ENCODE measurements around the gene SUMO1. TPM values are rescaled to one million over a fixed set of nuclear protein-coding genes. Genes with fewer than 3 reads are reported as not detected.

SUMO1 gene
- polyA plus RNA-seq, 4 donors, result 93.6 to 156 (median 114) TPM

DNA sequence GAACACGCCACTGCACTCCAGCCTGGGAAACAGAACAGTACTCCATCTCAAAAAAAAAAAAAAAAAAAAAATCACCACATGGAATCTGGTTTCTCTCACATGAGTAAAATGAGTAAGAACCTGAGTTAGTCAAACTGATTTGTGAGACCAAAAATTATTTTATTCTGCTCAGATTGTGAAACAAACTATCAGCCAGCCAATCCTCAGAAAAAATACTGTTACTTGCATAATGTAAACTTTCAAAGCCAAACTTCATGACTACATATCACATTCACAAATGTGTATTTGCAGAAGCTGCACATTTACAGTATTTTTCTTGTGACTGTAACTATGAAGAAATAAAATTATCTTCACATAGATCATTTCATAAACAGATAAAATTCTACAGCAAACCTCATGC is 23.2 kb downstream of the SUMO1 start:
- FAIRE-seq, result no peak
- Histone ChIP-seq H3K27ac (ENCODE audit: low read depth in 1 of 3, low read length in 2 of 3) (no peak overlapping the region), H3K4me3 (ENCODE audit: low read depth in 1 of 3, low read length in 3 of 3) (no peak overlapping the region), H3K9me3 (ENCODE audit: control insufficient read depth in 2 of 2, insufficient read depth in 1 of 2, low read depth in 1 of 2, low read length in 1 of 2) (no peaks in the 10 kb centered on the region), H3K27me3 (ENCODE audit: control insufficient read depth in 3 of 3, insufficient read depth in 3 of 3, low read length in 3 of 3) (no peaks in the 10 kb centered on the region), H3K4me1 (ENCODE audit: control insufficient read depth in 3 of 3, insufficient read depth in 2 of 3, low read depth in 1 of 3, low read length in 2 of 3) (no peaks in the 10 kb centered on the region), H3K36me3 (ENCODE audit: control insufficient read depth in 3 of 3, insufficient read depth in 2 of 3, low read depth in 1 of 3, low read length in 3 of 3) (peaks cover 0 to 37% (median 2%) of the 10 kb centered on the region in 3 donors)
- no peak for DNase-seq
- WGBS, 3 donors, result 94 to 100% (median 100%) methylated on average over 1 of the region's 1 CpG

DNA sequence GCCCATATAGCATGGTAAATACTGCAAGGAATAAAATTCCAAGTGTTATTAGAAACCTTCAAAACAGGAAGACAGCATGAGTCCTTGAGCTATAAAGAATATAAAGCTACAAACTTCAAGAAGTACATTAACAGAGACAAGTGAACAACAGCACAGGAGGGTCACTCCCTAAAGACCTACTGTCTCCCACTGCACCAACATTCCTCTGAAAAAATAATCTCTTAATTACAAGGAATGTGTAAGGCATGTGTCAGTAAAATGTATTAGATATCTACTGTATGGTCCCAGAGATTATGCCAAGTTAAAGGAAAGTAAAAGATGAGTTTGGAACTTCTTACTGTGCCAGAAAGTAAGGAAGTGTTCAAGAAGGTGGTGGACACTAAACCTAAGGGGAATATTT is 29.9 kb downstream of the SUMO1 start:
- no peak overlapping the region for H3K4me3 ChIP-seq (ENCODE audit: low read depth in 1 of 3, low read length in 3 of 3)
- no peak overlapping the region for H3K27ac ChIP-seq (ENCODE audit: low read depth in 1 of 3, low read length in 2 of 3)
- FAIRE-seq (no peak), DNase-seq (no peak)
- H3K4me1 ChIP-seq (ENCODE audit: control insufficient read depth in 3 of 3, insufficient read depth in 2 of 3, low read depth in 1 of 3, low read length in 2 of 3), result no peaks in the 10 kb centered on the region
- no peaks in the 10 kb centered on the region for H3K9me3 ChIP-seq (ENCODE audit: control insufficient read depth in 2 of 2, insufficient read depth in 1 of 2, low read depth in 1 of 2, low read length in 1 of 2)
- no peaks in the 10 kb centered on the region for H3K27me3 ChIP-seq (ENCODE audit: control insufficient read depth in 3 of 3, insufficient read depth in 3 of 3, low read length in 3 of 3)
- H3K36me3 ChIP-seq (ENCODE audit: control insufficient read depth in 3 of 3, insufficient read depth in 2 of 3, low read depth in 1 of 3, low read length in 3 of 3), result peaks cover 0 to 36% (median 3%) of the 10 kb centered on the region in 3 donors

DNA sequence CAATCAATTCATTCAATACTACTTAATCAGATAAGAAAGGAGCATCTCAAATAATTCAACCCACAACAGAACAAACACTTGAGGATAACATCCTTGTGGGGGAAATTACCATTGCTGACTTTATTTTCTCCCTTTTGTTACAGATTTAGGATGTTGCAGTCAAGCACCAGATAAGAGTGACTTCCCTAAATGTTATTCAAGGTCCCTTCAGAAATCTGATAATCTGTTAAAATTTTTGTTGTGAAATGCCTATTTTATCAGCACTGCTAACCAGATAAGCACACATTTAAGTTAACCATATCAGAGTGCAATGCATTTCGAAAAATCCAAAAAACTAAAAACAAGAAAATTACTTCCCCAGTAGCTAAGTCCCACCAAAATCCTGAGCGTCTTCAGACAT is 33.5 kb downstream of the SUMO1 start:
- no peak for FAIRE-seq
- no peak overlapping the region for H3K27ac ChIP-seq (ENCODE audit: low read depth in 1 of 3, low read length in 2 of 3)

DNA sequence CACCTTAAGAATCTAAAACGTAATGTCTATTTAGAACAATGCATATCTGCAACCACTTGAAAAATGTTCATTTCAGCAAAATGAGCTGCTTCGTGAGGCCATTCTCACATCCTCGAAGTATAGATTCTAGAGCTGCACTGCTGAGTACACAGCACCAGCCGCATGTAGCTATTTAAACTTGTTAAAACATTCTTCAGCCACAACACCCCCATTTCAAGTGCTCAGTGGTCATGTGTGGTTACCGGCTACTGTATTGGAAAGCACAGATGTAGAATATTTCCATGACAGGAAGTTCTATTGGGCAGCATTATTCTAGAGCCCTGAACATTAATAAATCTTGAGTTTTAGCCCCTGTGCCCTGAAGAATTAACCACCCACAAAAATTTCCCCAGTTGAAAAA is 35.0 kb downstream of the SUMO1 start:
- no peak overlapping the region for H3K4me3 ChIP-seq (ENCODE audit: low read depth in 1 of 3, low read length in 3 of 3)
- 88 to 92% (median 91%) methylated on average over 5 of the region's 5 CpGs for WGBS, 3 donors
- FAIRE-seq, result no peak

More for the DNA sequence above, 33.5 kb downstream of the SUMO1 start:
- 94 to 97% (median 94%) methylated on average over 2 of the region's 2 CpGs for WGBS, 3 donors
- Histone ChIP-seq H3K27me3 (ENCODE audit: control insufficient read depth in 3 of 3, insufficient read depth in 3 of 3, low read length in 3 of 3) (no peaks in the 10 kb centered on the region), H3K4me3 (ENCODE audit: low read depth in 1 of 3, low read length in 3 of 3) (no peak overlapping the region), H3K4me1 (ENCODE audit: control insufficient read depth in 3 of 3, insufficient read depth in 2 of 3, low read depth in 1 of 3, low read length in 2 of 3) (no peaks in the 10 kb centered on the region), H3K36me3 (ENCODE audit: control insufficient read depth in 3 of 3, insufficient read depth in 2 of 3, low read depth in 1 of 3, low read length in 3 of 3) (peaks cover 0 to 26% (median 3%) of the 10 kb centered on the region in 3 donors), H3K9me3 (ENCODE audit: control insufficient read depth in 2 of 2, insufficient read depth in 1 of 2, low read depth in 1 of 2, low read length in 1 of 2) (no peaks in the 10 kb centered on the region)
- no peak for DNase-seq

DNA sequence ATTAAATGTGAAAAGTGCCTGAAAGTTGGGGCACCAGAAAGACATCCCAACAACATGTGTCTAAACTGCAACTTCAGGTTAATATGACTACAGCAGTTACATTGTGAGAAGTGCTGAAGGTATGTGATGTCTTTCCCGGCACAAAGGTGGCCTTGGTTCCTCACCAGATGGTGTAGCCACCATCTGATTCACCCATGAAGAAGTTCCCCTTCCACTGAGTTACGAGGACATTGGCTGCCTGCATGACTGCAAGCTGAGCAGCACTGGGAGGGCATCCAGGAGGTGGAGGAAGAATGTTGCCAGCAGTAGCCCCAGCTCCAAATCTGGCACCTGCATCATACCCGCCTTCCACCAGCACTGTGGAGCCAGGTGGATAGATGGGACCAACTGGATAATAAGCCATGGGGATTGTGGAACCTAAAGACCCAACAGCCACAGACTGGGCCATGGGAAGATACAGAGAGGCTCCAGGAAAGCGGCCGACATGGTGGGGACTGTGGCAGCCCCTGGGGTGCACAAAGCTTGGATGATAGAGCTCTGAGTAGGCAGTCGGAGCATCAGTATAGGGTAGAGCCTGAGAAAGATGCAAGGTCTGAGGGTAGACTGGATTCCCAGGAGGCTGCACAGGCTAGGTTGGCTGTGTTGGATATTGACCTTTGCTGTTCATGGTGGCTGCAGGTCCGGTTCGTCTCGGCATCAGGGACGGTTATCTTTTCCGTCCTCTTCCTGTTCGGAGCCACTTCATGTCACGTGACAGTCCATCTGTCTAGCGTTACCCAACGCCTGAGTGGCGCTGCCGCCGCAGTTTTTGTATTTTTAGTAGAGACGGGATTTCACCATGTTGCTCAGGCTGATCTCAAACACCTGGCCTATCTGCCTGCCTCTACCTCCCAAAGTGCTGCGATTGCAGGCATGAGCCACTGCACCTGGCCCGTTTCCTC is 36.9 kb downstream of the SUMO1 start:
- H3K9me3 ChIP-seq (ENCODE audit: control insufficient read depth in 2 of 2, insufficient read depth in 1 of 2, low read depth in 1 of 2, low read length in 1 of 2), result no peaks in the 10 kb centered on the region
- H3K27me3 ChIP-seq (ENCODE audit: control insufficient read depth in 3 of 3, insufficient read depth in 3 of 3, low read length in 3 of 3), result no peaks in the 10 kb centered on the region
- no peak for FAIRE-seq
- no peaks in the 10 kb centered on the region for H3K4me1 ChIP-seq (ENCODE audit: control insufficient read depth in 3 of 3, insufficient read depth in 2 of 3, low read depth in 1 of 3, low read length in 2 of 3)
- WGBS, 3 donors, result 91 to 92% (median 92%) methylated on average over 21 of the region's 21 CpGs
- H3K27ac ChIP-seq (ENCODE audit: low read depth in 1 of 3, low read length in 2 of 3), result no peak overlapping the region
- no peak for DNase-seq
- H3K36me3 ChIP-seq (ENCODE audit: control insufficient read depth in 3 of 3, insufficient read depth in 2 of 3, low read depth in 1 of 3, low read length in 3 of 3), result peaks cover 0 to 14% (median 0%) of the 10 kb centered on the region in 3 donors
- H3K4me3 ChIP-seq (ENCODE audit: low read depth in 1 of 3, low read length in 3 of 3), result no peak overlapping the region

More for the DNA sequence above, 35.0 kb downstream of the SUMO1 start:
- Histone ChIP-seq H3K9me3 (ENCODE audit: control insufficient read depth in 2 of 2, insufficient read depth in 1 of 2, low read depth in 1 of 2, low read length in 1 of 2) (no peaks in the 10 kb centered on the region), H3K27me3 (ENCODE audit: control insufficient read depth in 3 of 3, insufficient read depth in 3 of 3, low read length in 3 of 3) (no peaks in the 10 kb centered on the region), H3K27ac (ENCODE audit: low read depth in 1 of 3, low read length in 2 of 3) (no peak overlapping the region), H3K4me1 (ENCODE audit: control insufficient read depth in 3 of 3, insufficient read depth in 2 of 3, low read depth in 1 of 3, low read length in 2 of 3) (no peaks in the 10 kb centered on the region), H3K36me3 (ENCODE audit: control insufficient read depth in 3 of 3, insufficient read depth in 2 of 3, low read depth in 1 of 3, low read length in 3 of 3) (peaks cover 0 to 19% (median 1%) of the 10 kb centered on the region in 3 donors)
- DNase-seq, result no peak

DNA sequence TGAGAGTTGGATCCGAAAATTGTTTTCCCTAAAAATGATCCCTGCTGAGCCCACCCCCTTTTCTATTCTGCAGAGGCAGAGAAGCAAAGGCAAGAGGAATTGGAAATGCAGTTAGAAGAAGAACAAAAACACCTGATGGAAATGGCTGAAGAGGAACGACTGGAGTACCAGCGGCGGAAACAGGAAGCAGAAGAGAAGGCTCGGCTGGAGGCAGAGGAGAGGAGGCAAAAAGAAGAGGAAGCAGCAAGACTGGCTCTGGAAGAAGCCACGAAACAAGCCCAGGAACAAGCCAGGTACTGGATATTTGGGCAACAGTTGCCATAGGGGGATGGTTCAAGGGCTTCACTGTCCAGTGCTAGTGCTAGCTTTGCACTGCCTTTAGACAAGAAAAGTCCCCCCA is 41.7 kb downstream of the SUMO1 start:
- FAIRE-seq (no peak), DNase-seq (no peak)
- Histone ChIP-seq H3K4me1 (ENCODE audit: control insufficient read depth in 3 of 3, insufficient read depth in 2 of 3, low read depth in 1 of 3, low read length in 2 of 3) (no peaks in the 10 kb centered on the region), H3K36me3 (ENCODE audit: control insufficient read depth in 3 of 3, insufficient read depth in 2 of 3, low read depth in 1 of 3, low read length in 3 of 3) (peaks cover 0 to 5% (median 0%) of the 10 kb centered on the region in 3 donors), H3K4me3 (ENCODE audit: low read depth in 1 of 3, low read length in 3 of 3) (no peak overlapping the region), H3K9me3 (ENCODE audit: control insufficient read depth in 2 of 2, insufficient read depth in 1 of 2, low read depth in 1 of 2, low read length in 1 of 2) (no peaks in the 10 kb centered on the region), H3K27me3 (ENCODE audit: control insufficient read depth in 3 of 3, insufficient read depth in 3 of 3, low read length in 3 of 3) (no peaks in the 10 kb centered on the region), H3K27ac (ENCODE audit: low read depth in 1 of 3, low read length in 2 of 3) (no peak overlapping the region)
- WGBS, 3 donors, result 67 to 81% (median 75%) methylated on average over 6 of the region's 6 CpGs

DNA sequence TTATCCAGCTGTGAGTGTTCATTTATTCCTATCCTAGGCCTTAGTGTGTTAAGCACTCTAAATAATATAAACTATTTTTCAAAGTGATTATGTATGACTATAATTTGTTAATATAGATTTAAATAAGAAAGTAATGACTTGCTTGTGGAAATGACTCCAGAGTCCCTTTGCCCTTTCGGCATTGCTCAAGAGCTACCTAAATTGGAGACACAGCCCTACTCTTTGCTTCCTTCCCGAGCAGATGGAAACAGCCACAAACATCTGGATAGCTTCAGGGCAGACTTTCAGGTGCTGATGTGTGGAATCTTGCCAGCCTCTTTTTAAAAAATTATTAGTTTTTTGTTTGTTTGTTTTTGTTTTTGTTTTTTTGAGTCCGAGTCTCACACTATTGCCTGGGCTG is 44.0 kb downstream of the SUMO1 start:
- DNase-seq, result no peak

DNA sequence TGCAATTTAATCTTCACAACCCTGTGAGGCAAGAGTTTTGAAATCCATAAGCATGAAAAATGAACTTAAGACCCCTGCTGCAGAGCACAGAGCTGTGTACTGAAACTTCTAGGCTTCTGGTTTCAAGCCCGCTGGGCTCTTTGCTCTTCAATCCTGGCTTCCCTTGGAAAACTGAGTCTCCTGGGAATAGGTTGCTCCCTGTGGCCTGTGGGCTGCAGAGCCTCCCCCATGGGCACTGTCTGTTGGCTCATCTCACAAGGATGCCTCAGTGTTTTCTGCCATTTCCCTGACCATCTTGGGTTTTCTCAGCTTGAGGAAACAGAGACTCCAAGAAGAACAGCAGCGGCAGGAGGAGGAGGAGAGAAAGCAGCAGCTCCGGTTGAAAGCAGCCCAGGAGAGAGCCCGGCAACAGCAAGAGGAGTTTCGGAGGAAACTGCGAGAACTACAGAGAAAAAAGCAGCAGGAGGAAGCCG is 44.5 kb downstream of the SUMO1 start:
- Histone ChIP-seq H3K4me1 (ENCODE audit: control insufficient read depth in 3 of 3, insufficient read depth in 2 of 3, low read depth in 1 of 3, low read length in 2 of 3) (no peaks in the 10 kb centered on the region), H3K27ac (ENCODE audit: low read depth in 1 of 3, low read length in 2 of 3) (no peak overlapping the region), H3K4me3 (ENCODE audit: low read depth in 1 of 3, low read length in 3 of 3) (no peak overlapping the region), H3K36me3 (ENCODE audit: control insufficient read depth in 3 of 3, insufficient read depth in 2 of 3, low read depth in 1 of 3, low read length in 3 of 3) (no peaks in the 10 kb centered on the region), H3K9me3 (ENCODE audit: control insufficient read depth in 2 of 2, insufficient read depth in 1 of 2, low read depth in 1 of 2, low read length in 1 of 2) (no peaks in the 10 kb centered on the region), H3K27me3 (ENCODE audit: control insufficient read depth in 3 of 3, insufficient read depth in 3 of 3, low read length in 3 of 3) (no peaks in the 10 kb centered on the region)
- no peak for DNase-seq
- no peak for FAIRE-seq
- WGBS, 3 donors, result 74 to 97% (median 95%) methylated on average over 7 of the region's 7 CpGs

More for the DNA sequence above, 44.0 kb downstream of the SUMO1 start:
- H3K27ac ChIP-seq (ENCODE audit: low read depth in 1 of 3, low read length in 2 of 3), result no peak overlapping the region
- no peaks in the 10 kb centered on the region for H3K27me3 ChIP-seq (ENCODE audit: control insufficient read depth in 3 of 3, insufficient read depth in 3 of 3, low read length in 3 of 3)
- no peaks in the 10 kb centered on the region for H3K36me3 ChIP-seq (ENCODE audit: control insufficient read depth in 3 of 3, insufficient read depth in 2 of 3, low read depth in 1 of 3, low read length in 3 of 3)
- no peaks in the 10 kb centered on the region for H3K9me3 ChIP-seq (ENCODE audit: control insufficient read depth in 2 of 2, insufficient read depth in 1 of 2, low read depth in 1 of 2, low read length in 1 of 2)
- H3K4me1 ChIP-seq (ENCODE audit: control insufficient read depth in 3 of 3, insufficient read depth in 2 of 3, low read depth in 1 of 3, low read length in 2 of 3), result no peaks in the 10 kb centered on the region
- WGBS, 3 donors, result 76 to 86% (median 79%) methylated on average over 3 of the region's 3 CpGs
- FAIRE-seq, result no peak
- H3K4me3 ChIP-seq (ENCODE audit: low read depth in 1 of 3, low read length in 3 of 3), result no peak overlapping the region

All from small intestine (tissue), 7 donors.